ENCODE data around the gene ONECUT3.

Gene ONECUT3

DNA sequence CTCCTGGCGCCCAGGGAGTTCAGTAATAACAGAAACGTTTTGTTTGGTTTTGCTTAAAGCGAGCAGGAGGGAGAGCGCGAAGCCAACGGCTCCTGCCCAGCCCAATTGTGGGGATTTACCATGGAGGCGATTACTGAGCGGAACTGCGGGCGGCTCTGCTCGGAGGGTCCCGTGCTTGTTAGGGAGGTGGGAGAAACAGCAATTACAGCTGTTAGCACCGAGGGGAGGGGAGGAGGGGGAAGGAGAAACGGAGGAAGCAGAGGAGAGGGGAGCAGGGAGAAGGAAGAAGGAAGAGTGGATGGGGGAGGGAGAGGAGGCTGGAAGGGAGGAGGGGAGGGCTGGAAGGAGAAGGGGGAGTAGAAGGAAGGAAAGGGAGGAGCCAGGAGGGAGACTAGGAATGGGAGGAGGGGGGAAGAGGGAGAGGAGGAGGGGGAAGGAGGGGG is 7.7 kb upstream of the ONECUT3 start:
- TF ChIP-seq JUND (IDR thresholded peaks at IDR 0.05; ENCODE audit: low read depth) = no peak
- in situ Hi-C loops (cut with HindIII; ENCODE audit: low pct_unique_long_range_greater_than_20kb, low sequenced_read_pairs) = no loop called here
- DNase-seq (ENCODE audit: low read depth in 1 of 2, low spot score in 1 of 2) = peak in 1 of 2 experiments; percentile 26

DNA sequence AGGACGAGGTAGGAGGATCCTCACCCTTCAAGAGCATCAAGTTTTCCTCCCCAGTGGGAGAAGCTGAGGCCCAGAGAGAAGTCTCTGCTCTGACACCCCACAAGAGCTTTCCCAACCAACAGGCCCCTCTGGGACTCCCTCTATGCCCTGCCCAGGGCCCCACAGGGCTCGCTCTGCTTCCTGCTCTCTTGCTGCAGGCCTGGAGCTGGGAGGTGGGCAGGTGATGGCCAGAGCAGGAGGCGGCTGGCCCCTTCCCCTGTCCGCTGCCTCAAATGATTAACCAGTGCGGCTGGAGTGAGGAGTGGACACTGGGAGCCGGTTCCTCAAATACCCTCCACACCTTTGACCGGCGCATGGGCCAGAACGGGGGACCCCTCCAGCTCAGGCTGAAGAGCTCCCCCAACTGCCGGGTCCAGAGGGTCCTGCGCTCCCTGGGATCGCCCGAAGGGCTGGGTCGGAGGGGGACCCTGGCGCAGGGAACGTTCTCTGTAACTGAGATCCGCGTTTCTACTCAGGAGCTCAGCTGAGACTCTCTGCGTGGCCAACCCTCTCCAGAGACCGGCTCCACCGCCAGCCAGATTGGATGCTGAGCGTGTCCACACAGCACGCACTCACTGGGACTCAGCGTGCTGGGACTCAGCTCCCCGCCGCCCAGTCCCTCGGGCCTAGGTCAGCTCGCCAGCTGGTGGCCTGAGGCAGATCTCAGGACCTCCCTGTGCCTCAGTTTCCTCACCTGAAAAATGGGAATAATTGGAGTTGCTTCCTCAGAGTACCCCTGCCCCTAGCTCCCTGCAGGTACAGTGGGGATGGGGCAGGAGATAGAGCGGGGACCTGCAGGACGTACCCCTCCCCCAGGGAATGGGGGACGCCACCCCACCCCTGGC is 6.7 kb upstream of the ONECUT3 start:
- TF ChIP-seq JUND (IDR thresholded peaks at IDR 0.05; ENCODE audit: low read depth) = no peak
- in situ Hi-C loops (cut with HindIII; ENCODE audit: low pct_unique_long_range_greater_than_20kb, low sequenced_read_pairs) = no loop called here
- peak in 1 of 2 experiments; percentile 19 for DNase-seq (ENCODE audit: low read depth in 1 of 2, low spot score in 1 of 2)

DNA sequence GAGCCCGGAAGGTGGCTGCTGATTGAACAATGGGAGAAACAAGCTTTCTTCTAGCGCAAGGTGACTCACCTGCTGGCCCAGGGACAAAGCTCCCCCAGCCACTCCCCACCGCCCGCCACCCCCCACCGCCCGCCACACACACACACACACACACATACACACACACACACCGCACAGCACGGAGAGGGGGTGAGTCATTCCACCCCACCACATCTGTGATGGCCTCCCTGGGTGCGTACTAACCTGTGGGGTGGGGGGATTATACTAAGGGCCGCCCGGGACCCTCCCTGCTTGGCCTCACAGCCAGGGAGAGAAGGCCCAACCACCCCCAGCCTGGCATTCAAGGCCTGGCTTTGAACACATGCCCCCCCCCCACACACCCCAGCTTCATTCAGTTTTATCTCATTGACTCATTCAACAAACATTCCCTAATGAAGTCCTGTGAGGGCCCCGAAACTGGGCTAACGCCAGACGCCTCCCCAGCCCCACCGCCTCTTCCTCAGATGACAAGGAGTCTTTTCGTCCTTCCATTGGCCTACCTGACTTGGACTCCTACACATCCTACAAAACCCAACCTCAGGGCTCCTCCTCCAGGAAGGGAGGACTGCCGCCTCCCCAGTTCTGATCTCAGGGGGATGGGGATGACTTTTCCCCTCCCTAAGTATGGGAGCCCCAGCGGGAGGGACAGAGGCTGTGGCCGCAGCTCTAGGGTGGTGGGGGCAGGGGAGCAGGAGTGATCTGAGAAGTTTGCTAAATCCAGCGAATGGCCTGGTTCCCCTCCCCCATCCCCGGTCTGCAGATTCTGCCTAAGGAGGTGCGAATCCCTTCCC is 5.8 kb upstream of the ONECUT3 start:
- no peak for TF ChIP-seq JUND (IDR thresholded peaks at IDR 0.05; ENCODE audit: low read depth)
- DNase-seq (ENCODE audit: low read depth in 1 of 2, low spot score in 1 of 2) = no peak
- in situ Hi-C loops (cut with HindIII; ENCODE audit: low pct_unique_long_range_greater_than_20kb, low sequenced_read_pairs) = no loop called here

DNA sequence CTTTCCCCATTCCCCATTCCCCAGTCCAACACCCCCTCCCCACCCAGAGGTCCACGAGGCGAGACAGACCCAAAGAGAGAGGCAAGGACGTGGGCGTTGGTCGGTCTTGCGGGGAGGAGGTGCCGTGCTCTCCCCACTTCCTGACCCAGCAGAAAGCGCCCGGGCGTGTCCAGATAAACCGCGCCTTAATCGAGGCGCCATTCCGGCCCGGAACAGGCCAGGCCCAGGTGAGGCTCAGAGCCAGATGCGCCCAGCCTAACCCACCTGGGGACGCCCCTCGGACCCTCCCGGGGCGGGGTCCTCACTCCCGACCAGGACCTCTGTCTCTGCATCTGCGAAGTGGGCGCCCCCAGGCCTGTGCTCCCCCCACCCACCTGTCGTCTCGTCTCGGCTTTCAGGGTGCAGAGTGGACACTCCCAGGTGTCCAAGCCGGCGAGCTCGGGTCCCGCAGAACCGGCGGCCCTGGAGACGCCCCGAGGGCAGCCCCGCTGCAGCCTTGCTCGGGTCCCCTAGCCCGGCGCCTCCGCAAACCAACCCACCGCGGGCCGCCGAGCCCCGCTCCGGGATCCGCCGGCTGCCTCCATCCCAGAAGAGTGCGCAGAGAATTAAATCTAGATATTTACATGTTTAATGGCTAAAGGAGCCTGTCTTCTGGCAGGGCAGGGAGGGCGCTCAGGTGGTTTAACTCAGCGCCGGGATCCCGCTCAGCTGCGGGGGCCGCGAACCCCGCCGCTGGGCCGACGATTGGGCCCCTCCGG is 5.0 kb upstream of the ONECUT3 start:
- DNase-seq (ENCODE audit: low read depth in 1 of 2, low spot score in 1 of 2) = no peak
- in situ Hi-C loops (cut with HindIII; ENCODE audit: low pct_unique_long_range_greater_than_20kb, low sequenced_read_pairs) = no loop called here
- TF ChIP-seq JUND (IDR thresholded peaks at IDR 0.05; ENCODE audit: low read depth) = no peak

DNA sequence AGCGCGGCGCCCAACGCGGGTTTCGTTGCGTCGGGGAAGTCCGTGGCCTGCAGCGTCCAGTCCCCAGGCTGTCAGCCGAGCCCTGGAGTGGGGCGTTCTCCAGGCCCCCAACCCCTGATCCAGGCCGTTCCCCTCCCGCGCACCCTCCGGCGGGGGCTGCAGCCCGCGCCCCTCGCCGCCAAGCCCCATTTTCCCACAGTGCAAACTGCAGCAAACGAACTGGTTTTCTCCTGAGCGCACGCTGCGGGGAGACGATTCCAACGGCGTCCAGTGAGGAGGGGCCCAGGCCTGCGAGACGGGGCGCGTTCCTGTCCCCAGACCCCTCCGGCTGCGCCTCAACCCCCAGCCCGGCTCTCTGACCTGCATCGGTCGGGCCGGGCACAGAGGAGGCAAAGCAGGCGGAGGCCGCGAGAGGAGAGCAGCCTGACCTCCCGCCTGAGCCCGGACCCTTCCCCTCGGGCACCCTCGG is 4.4 kb upstream of the ONECUT3 start:
- no peak for DNase-seq (ENCODE audit: low read depth in 1 of 2, low spot score in 1 of 2)
- TF ChIP-seq JUND (IDR thresholded peaks at IDR 0.05; ENCODE audit: low read depth) = no peak
- in situ Hi-C loops (cut with HindIII; ENCODE audit: low pct_unique_long_range_greater_than_20kb, low sequenced_read_pairs) = no loop called here

DNA sequence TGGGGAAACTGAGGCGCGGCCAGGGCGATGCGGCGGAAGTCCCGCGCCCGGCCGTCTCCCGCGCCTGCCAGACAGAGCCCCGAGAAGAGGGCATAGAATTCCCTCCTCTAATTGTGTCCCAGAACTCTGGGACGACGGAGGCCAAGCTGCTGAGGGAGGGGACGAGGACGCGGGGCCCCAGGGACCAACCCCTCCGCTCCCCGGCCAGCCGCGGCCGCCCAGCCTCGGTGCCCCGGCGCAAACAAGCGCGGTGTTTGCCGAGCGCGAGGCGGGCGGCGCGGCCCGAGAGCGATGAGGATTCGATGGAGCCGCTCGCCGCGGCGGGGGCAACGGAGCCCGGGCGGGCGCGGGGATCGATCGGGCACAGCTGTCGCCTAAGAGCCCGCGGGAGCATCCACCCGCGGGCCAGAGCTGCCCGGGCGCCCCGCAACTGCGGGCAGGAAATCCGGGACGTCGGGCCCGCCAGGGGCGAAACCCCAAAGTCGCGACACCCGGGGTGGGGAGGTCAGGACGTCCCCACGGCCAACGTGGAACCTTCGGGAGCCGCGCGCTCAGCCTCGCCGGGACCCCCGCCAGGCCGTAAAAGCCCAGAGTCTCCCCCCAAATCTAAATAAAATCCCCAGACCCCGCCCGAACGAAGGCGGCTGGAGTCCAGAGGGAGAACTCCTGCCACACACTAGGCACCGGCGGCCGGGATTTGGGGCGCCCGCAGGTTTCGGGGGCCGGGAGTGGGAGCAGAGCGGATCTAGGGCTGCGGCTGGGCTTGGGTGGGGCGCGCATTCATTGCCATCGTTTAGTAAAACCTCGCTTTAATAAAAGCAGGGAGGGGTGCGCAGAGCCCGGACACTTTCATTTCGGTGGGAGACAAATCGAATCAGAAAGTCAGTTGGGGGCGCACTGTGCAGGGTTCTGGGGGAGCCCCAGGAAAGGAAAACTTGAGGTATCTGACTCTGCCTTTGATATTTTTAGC is 3.6 kb upstream of the ONECUT3 start:
- DNase-seq (ENCODE audit: low read depth in 1 of 2, low spot score in 1 of 2) = no peak
- in situ Hi-C loops (cut with HindIII; ENCODE audit: low pct_unique_long_range_greater_than_20kb, low sequenced_read_pairs) = no loop called here
- no peak for TF ChIP-seq JUND (IDR thresholded peaks at IDR 0.05; ENCODE audit: low read depth)

DNA sequence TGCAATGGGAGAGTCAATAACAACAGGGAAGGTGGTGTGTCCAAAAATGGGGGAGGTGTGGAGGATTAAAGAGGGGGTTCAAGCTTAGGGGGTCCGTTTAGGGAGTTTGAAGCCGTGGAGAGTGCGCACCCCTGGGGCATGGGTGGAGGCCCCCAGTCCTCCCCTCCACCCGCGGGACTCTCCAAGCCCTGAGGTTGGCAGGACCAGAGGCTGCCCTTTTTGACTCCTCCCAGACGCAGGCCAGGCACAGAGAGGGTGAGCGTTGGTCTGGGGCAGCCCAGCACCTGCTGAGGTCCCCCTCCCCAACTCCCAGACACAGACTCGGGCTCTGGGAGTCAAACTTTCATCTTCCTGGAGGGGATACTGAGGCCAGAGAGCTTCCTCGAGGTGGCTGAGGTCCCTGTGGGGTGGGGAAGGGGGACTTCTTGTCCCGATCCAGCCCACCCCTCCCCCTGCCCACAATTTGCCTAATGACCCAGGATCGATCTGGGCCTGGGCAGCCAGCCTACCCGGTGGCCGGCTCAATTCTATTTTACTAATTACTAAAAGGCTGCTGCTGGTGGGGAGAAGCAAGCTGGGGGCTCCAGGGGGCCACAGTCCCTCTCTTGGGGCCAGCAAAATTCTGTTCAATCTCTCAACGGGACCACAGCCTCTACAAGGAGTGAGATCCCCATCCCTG is 2.8 kb upstream of the ONECUT3 start:
- no peak for TF ChIP-seq JUND (IDR thresholded peaks at IDR 0.05; ENCODE audit: low read depth)
- in situ Hi-C loops (cut with HindIII; ENCODE audit: low pct_unique_long_range_greater_than_20kb, low sequenced_read_pairs) = no loop called here
- no peak for DNase-seq (ENCODE audit: low read depth in 1 of 2, low spot score in 1 of 2)

DNA sequence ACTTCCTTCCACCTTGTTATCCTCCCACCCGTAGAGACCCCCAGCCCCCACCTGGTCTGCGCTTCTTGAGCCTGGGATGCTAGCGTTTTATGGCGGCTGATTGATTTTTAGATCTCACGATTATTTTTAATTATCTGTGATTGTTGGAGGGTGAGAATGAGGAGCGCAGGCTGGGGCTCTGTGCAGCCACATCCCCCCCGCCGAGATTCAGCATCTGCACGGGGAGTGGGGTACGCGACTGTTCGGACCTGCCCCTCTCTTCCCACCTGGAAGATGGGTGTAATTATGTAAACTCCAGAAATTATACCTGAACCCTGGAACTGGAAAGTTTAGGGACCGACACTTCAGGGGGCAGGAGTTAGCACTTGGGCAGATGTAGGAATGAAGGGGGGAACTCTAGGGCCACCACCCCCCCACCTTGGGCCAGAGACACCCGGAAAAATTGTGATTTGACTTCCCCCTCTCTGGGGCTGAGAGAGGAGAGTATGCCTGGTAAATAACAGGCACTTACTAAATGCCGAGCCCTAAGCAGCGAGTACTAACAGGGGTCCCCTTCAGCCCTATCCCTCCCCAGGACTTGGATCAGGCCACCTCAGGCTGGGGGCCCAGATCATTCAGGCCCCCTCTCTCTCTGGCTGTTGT is 1.8 kb upstream of the ONECUT3 start:
- in situ Hi-C loops (cut with HindIII; ENCODE audit: low pct_unique_long_range_greater_than_20kb, low sequenced_read_pairs) = no loop called here
- DNase-seq (ENCODE audit: low read depth in 1 of 2, low spot score in 1 of 2) = no peak
- TF ChIP-seq JUND (IDR thresholded peaks at IDR 0.05; ENCODE audit: low read depth) = no peak

DNA sequence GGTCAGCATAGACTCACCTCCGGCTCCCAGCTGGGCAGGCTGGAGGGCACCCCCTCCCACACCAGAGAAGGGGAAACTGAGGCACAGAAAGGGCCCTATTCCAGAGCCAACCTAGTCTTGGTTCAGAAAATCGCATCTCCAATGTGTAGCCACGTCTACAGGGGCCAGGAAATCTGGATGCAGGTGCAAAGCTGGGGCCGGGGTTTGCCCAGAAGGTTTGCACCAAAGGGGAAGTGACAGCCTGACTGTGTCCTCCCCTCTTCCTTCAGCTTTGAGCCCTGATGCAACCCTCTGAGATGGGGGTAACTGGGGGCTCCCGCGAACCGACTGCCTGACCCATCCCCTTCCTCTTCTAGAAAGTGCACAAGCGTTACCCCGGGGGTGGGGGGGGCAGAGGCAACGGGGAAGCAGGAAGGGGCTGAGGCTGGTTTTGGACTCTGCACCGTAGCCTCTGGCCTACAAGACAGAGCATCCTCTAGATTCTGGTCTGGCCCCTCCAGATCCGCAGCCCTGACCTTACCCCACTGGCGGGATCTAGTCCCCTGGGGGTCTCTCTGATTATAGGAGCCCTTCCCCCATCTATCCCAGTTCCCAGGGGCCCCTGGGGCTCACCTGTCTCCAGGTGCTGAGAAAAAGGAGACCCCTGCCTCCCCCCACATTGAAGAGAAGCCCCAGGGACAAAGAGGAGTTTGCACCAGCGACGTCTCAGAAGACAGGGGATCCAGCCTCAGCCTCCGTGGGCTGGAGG is 1.1 kb upstream of the ONECUT3 start:
- no peak for DNase-seq (ENCODE audit: low read depth in 1 of 2, low spot score in 1 of 2)
- TF ChIP-seq JUND (IDR thresholded peaks at IDR 0.05; ENCODE audit: low read depth) = no peak
- in situ Hi-C loops (cut with HindIII; ENCODE audit: low pct_unique_long_range_greater_than_20kb, low sequenced_read_pairs) = no loop called here
